Loucy (cell line): ENCODE results near the gene GAS2L3.

Experiments used
- EZH2phosphoT487 ChIP-seq: fragments of 200-600 bp; IDR thresholded peaks from 2 replicates; pipeline ENCODE4 v1.6.1; 2018; ENCODE audit warnings: antibody characterized with exemption, mild to moderate bottlenecking, moderate library complexity, borderline replicate concordance
- TF ChIP-seq, protein P1 (sequence below): fragments of 200-600 bp; sonication (generic); conservative IDR thresholded peaks from 2 replicates; pipeline ENCODE4 v1.5.1; 2014; ENCODE audit warnings: mild to moderate bottlenecking, antibody characterized with exemption, low read length

- TF ChIP-seq, protein P1, sequence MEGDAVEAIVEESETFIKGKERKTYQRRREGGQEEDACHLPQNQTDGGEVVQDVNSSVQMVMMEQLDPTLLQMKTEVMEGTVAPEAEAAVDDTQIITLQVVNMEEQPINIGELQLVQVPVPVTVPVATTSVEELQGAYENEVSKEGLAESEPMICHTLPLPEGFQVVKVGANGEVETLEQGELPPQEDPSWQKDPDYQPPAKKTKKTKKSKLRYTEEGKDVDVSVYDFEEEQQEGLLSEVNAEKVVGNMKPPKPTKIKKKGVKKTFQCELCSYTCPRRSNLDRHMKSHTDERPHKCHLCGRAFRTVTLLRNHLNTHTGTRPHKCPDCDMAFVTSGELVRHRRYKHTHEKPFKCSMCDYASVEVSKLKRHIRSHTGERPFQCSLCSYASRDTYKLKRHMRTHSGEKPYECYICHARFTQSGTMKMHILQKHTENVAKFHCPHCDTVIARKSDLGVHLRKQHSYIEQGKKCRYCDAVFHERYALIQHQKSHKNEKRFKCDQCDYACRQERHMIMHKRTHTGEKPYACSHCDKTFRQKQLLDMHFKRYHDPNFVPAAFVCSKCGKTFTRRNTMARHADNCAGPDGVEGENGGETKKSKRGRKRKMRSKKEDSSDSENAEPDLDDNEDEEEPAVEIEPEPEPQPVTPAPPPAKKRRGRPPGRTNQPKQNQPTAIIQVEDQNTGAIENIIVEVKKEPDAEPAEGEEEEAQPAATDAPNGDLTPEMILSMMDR, result no peak
- TF ChIP-seq EZH2phosphoT487, result no peak
Observed at GRCh38 chr12:100591979-100592378, 18.5 kb downstream of the GAS2L3 start.
